HepG2 (cell line): ENCODE results near the gene UNC5C.

Experiments used
- ARID3A ChIP-seq: IDR thresholded peaks from 2 replicates; pipeline ENCODE4 v1.6.1; 2012; ENCODE audit warnings: low read depth, low read length, improper control_type of control experiment
- CENPBD1 ChIP-seq: sonication (generic); formaldehyde crosslinking; IDR thresholded peaks from 2 replicates; pipeline ENCODE4 v1.8.0; 2022; ENCODE audit warnings: missing genetic modification reagents, low read depth, mild to moderate bottlenecking, borderline replicate concordance
- MAX ChIP-seq: IDR thresholded peaks from 2 replicates; pipeline ENCODE4 v1.6.1; 2012; ENCODE audit warnings: inconsistent platforms
- POLR2A ChIP-seq, 2 experiments: IDR thresholded peaks; 2 replicates each; pipeline ENCODE4 v1.6.1; 2011; ENCODE audit warnings: low read depth in 2 of 2, low read length in 2 of 2, mild to moderate bottlenecking in 1 of 2, moderate library complexity in 1 of 2; ENCODE audit not compliant: insufficient read depth in 1 of 2
- SRF ChIP-seq: IDR thresholded peaks from 2 replicates; pipeline ENCODE4 v1.6.1; 2011; ENCODE audit warnings: mild to moderate bottlenecking, low read depth, low read length, moderate library complexity
- U2AF2 ChIP-seq: fragments of 200-400 bp; formaldehyde crosslinking; IDR thresholded peaks from 2 replicates; pipeline ENCODE4 v1.6.1; 2017; ENCODE audit warnings: low read depth, mild to moderate bottlenecking, low read length
- ZBTB34 ChIP-seq: sonication (generic); formaldehyde crosslinking; IDR thresholded peaks from 2 replicates; pipeline ENCODE4 v1.8.0; 2022; ENCODE audit warnings: mild to moderate bottlenecking, missing genetic modification reagents
- ZNF276 ChIP-seq: sonication (generic); formaldehyde crosslinking; IDR thresholded peaks from 2 replicates; pipeline ENCODE4 v1.4.0; 2020; ENCODE audit warnings: mild to moderate bottlenecking, low read depth, missing genetic modification reagents
- ZNF720 ChIP-seq: sonication (generic); formaldehyde crosslinking; IDR thresholded peaks from 2 replicates; pipeline ENCODE4 v1.4.0; 2020; ENCODE audit warnings: missing genetic modification reagents

DNA sequence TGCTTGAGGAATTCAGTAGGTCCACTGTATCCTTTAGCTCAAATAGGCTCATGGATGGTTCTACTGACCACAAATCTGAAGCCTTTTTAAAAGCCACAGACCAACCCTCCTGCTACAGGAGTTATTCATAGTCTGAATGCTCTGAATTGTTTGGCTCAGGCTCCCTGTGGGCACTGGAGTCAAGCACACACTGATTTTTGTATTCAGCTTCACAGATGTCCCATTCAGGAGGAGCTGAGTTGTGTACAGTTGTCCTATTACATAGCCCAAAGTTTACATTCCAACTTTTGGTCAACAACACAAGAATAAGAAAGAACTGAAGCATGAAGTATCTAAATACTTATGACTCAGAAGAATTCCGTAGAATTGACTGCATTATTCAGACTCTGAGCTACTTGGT lies 243.9 kb downstream of the UNC5C start:
- TF ChIP-seq ZNF276 (no peak), ARID3A (no peak), ZBTB34 (CRISPR knock-in tag) (no peak), CENPBD1 (CRISPR knock-in tag) (no peak), U2AF2 (no peak), SRF (no peak), ZNF720 (CRISPR knock-in tag) (no peak), POLR2A (IDR thresholded peaks at IDR 0.05; ENCODE audit: insufficient read depth in 1 of 2, low read depth in 2 of 2, low read length in 2 of 2) (no peak), MAX (no peak)
